GM21723 (cell line): ENCODE measurements around the gene CPM.
"Not testable (repeated sequence)": the region's sequence is repeated elsewhere in the genome, so short reads cannot be mapped to it uniquely, and the experiment has no call there.

Experiments
- ATAC-seq: cut with Tn5 transposase; IDR thresholded peaks from one replicate; pipeline ENCODE4 v1.9.1; 2021; ENCODE audit warnings: mild to moderate bottlenecking, moderate library complexity; ENCODE audit not compliant: unreplicated experiment

Gene CPM

GRCh38 chr12:68831751-68832503 is 101.0 kb downstream of the CPM start:
- ATAC-seq, result no peak

- ATAC-seq, result no peak
Observed at GRCh38 chr12:68831272-68831671, 101.7 kb downstream of the CPM start.

- no peak for ATAC-seq
Observed at GRCh38 chr12:68828672-68829068, 104.3 kb downstream of the CPM start.

GRCh38 chr12:68827895-68828671 is 104.9 kb downstream of the CPM start:
- no peak for ATAC-seq

GRCh38 chr12:68825569-68826217 is 107.3 kb downstream of the CPM start:
- ATAC-seq, result no peak

- ATAC-seq, result no peak
Observed at GRCh38 chr12:68824597-68825250, 108.2 kb downstream of the CPM start.

- no peak for ATAC-seq
Observed at GRCh38 chr12:68824131-68824530, 108.8 kb downstream of the CPM start.

GRCh38 chr12:68823696-68824095 is 109.3 kb downstream of the CPM start:
- no peak for ATAC-seq

- ATAC-seq, result no peak
Observed at GRCh38 chr12:68821357-68822188, 111.4 kb downstream of the CPM start.

- not testable (repeated sequence) for ATAC-seq
Observed at GRCh38 chr12:68819481-68819880, 113.5 kb downstream of the CPM start.

GRCh38 chr12:68815928-68816800 is 116.8 kb downstream of the CPM start:
- ATAC-seq, result no peak

- no peak for ATAC-seq
Observed at GRCh38 chr12:68815232-68815927, 117.6 kb downstream of the CPM start.

GRCh38 chr12:68814490-68815231 is 118.3 kb downstream of the CPM start:
- ATAC-seq, result no peak

- ATAC-seq, result no peak
Observed at GRCh38 chr12:68813242-68813593, 119.8 kb downstream of the CPM start.

GRCh38 chr12:68812553-68813241 is 120.3 kb downstream of the CPM start:
- no peak for ATAC-seq

- ATAC-seq, result not testable (repeated sequence)
Observed at GRCh38 chr12:68811573-68811972, 121.4 kb downstream of the CPM start.

GRCh38 chr12:68810027-68810389 is 123.0 kb downstream of the CPM start:
- ATAC-seq, result not testable (repeated sequence)
